Cardiac muscle cell (in vitro differentiated cells and primary cell): Measurements from ENCODE around the gene MYO5A. TPM values are rescaled to one million over a fixed set of nuclear protein-coding genes. Genes with fewer than 3 reads are reported as not detected.

ENCODE experiments used
- DNase-seq, 2 donors: peaks; one replicate each; pipeline versions ENCODE4 v3.0.0 to v3.0.0-alpha.2; 2010 to 2017; ENCODE audit warnings: low read depth in 1 of 2, low spot score in 1 of 2
- H3K27ac ChIP-seq: fragments of 200-600 bp; sonication (generic); 2 replicates; pipeline ENCODE4 v1.5.1; 2016
- H3K27me3 ChIP-seq: fragments of 200-600 bp; sonication (generic); 2 replicates; pipeline ENCODE4 v1.6.0; 2016; ENCODE audit warnings: control low read depth
- H3K36me3 ChIP-seq: fragments of 200-600 bp; sonication (generic); 2 replicates; pipeline ENCODE4 v1.5.1; 2016; ENCODE audit warnings: control low read depth
- H3K4me1 ChIP-seq: fragments of 200-600 bp; sonication (generic); 2 replicates; pipeline ENCODE4 v1.8.1; 2017; ENCODE audit warnings: low read depth, mild to moderate bottlenecking, mixed run types
- H3K4me3 ChIP-seq: fragments of 200-600 bp; sonication (generic); 2 replicates; pipeline ENCODE4 v1.5.1; 2016; ENCODE audit warnings: mild to moderate bottlenecking
- H3K9me3 ChIP-seq: fragments of 200-600 bp; sonication (generic); 2 replicates; pipeline ENCODE4 v1.5.1; 2017; ENCODE audit warnings: low read depth, mild to moderate bottlenecking, control low read depth
- CTCF ChIP-seq: IDR thresholded peaks from 2 replicates; pipeline ENCODE4 v1.5.1; 2012; ENCODE audit warnings: low read depth, mild to moderate bottlenecking, low read length
- polyA plus RNA-seq: library from polyadenylated mRNA; unstranded; fragments of >200 nt; fragmentation: Nextera tagmentation; extraction: Ambion mirVana; gene quantifications from 2 replicates; pipeline ENCODE4 v1.2.1, GENCODE V29; 2016
- total RNA-seq: library from RNA; depleted of rRNA; stranded (reverse); fragments of >200 nt; gene quantifications from 2 replicates; pipeline ENCODE4 v1.2.3, GENCODE V29; 2016

The MYO5A gene
- total and polyA plus RNA-seq, 2 experiments from 2014 or later, result 5.1 to 27.7 TPM

- Histone ChIP-seq H3K36me3 (no peaks in the 10 kb centered on the region), H3K4me1 (no peaks in the 10 kb centered on the region), H3K4me3 (no peak overlapping the region), H3K27me3 (no peaks in the 10 kb centered on the region), H3K9me3 (no peaks in the 10 kb centered on the region), H3K27ac (no peak overlapping the region)
- no peak for TF ChIP-seq CTCF
- DNase-seq, result no peak
These were observed 227.3 kb downstream of the MYO5A start for GRCh38 chr15:52301265-52301847.

GRCh38 chr15:52295421-52296001 is 233.2 kb downstream of the MYO5A start, which contains the start of gene MYO5C:
TSS of gene MYO5C (minus strand) at chr15:52295804. CDS start at chr15:52295636, 168 bp downstream.
- no peak for TF ChIP-seq CTCF
- Histone ChIP-seq H3K27ac (no peak within 1 kb of the TSS), H3K4me3 (peak within 1 kb of the TSS; percentile 78), H3K36me3 (no peaks in the 10 kb centered on the region), H3K9me3 (no peaks in the 10 kb centered on the region), H3K4me1 (no peaks in the 10 kb centered on the region), H3K27me3 (peaks cover 12% of the 10 kb centered on the region)
- peak; percentile 37 to 88 for DNase-seq

DNA sequence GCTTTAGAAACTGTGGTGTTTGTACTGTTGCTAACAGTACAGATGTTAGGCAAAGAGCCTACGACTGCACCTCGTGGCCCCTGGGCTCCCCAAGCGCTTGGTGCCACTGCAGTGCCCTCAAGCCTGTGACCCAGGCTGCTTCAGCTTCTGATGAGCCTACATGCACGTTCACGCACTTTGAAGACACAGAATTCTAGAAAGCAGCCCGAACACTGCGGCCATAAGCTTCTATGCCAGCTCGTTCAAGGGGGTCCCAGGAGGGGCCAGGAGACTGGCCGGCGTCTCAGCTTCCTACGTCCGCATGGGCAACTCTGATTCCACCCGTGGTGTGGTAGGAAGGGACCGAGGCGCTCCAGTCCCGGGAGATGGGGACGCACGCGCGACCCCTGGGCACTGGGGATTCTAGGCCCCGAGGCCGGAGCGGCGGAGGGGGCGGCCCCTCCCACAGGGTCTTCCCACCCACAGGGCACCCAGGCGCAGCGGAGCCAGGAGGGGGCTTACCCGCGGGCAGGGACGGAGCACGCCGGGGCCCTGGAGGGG is 233.7 kb downstream of the MYO5A start:
- Histone ChIP-seq H3K4me1 (no peaks in the 10 kb centered on the region), H3K27me3 (peaks cover 12% of the 10 kb centered on the region), H3K9me3 (no peaks in the 10 kb centered on the region), H3K36me3 (no peaks in the 10 kb centered on the region), H3K4me3 (peak overlapping the region; percentile 78), H3K27ac (no peak overlapping the region)
- DNase-seq, result peak in 1 of 2 donors; percentile 23
- TF ChIP-seq CTCF, result no peak

DNA sequence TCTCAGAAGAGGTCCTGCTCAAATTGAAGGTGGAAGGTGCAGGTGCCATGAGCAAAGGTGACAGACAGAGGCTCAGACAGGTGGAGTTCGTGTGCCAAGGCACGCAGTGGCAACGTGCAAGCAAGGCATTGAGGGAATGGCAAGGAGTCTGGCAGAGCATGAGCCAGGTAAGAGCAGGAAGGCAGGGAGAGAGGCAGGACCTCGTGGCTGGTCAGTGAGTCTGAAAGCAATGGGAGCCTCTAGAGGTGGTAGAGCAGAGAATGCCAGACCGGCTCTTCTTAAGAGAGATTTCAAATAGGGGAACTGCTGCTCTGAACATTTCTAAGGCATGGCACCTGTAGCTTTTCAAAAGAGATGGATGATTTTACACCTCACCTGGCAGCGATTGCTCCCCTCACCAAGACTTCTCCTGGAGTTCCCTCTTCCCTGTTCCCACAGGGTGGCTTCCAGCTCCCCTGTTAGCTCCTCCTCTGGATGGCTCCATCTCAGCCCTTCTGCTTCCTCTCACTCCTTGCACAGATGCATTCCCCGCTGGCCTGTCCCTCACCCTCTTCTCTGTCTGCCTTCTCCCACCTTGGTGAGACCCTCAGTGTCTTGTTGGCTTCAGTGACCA is 235.8 kb downstream of the MYO5A start:
- Histone ChIP-seq H3K27me3 (peaks cover 12% of the 10 kb centered on the region), H3K27ac (no peak overlapping the region), H3K36me3 (no peaks in the 10 kb centered on the region), H3K4me3 (no peak overlapping the region), H3K9me3 (no peaks in the 10 kb centered on the region), H3K4me1 (no peaks in the 10 kb centered on the region)
- DNase-seq, result no peak
- no peak for TF ChIP-seq CTCF

- Histone ChIP-seq H3K36me3 (no peaks in the 10 kb centered on the region), H3K27me3 (peaks cover 12% of the 10 kb centered on the region), H3K27ac (no peak overlapping the region), H3K4me3 (no peak overlapping the region), H3K4me1 (no peaks in the 10 kb centered on the region), H3K9me3 (no peaks in the 10 kb centered on the region)
- no peak for TF ChIP-seq CTCF
- DNase-seq, result no peak
These were observed 237.5 kb downstream of the MYO5A start for GRCh38 chr15:52291204-52291603.
